Stimulated activated CD8-positive, alpha-beta memory T cell treated with anti-CD3 and anti-CD28 coated beads, Interleukin-2, amount 100 ng/mL, for 1 hour (primary cell): ENCODE measurements around the gene HTRA1.

ENCODE experiments used
- DNase-seq, 2 donors: peaks; one replicate each; pipeline ENCODE4 v3.0.0-alpha.2; 2020; ENCODE audit warnings: low read depth in 2 of 2

Gene HTRA1

GRCh38 chr10:122454603-122455080, 6.7 kb upstream of the HTRA1 start, which contains the start of gene ARMS2:
Gene ARMS2, plus strand, starts transcription at chr10:122454653. Its CDS starts 75 bp downstream, at chr10:122454728.
- no peak for DNase-seq

GRCh38 chr10:122455376-122456079, 5.8 kb upstream of the HTRA1 start:
- DNase-seq: no peak

GRCh38 chr10:122457934-122458333, 3.4 kb upstream of the HTRA1 start:
- no peak for DNase-seq

- DNase-seq: no peak
These were observed 2.7 kb upstream of the HTRA1 start for GRCh38 chr10:122458693-122459092.

GRCh38 chr10:122459561-122460273, 1.6 kb upstream of the HTRA1 start:
- DNase-seq: no peak

- DNase-seq: no peak
These were observed 461 bp upstream of the HTRA1 start for GRCh38 chr10:122460891-122461293.

- no peak for DNase-seq
These were observed 578 bp downstream of the HTRA1 start for GRCh38 chr10:122461729-122462532.

GRCh38 chr10:122462533-122463465, 1.4 kb downstream of the HTRA1 start:
- DNase-seq: no peak

- no peak for DNase-seq
These were observed 2.3 kb downstream of the HTRA1 start for GRCh38 chr10:122463466-122464249.

- DNase-seq: no peak
These were observed 2.8 kb downstream of the HTRA1 start for GRCh38 chr10:122464250-122464510.

GRCh38 chr10:122464586-122464985, 3.2 kb downstream of the HTRA1 start:
- DNase-seq: no peak

- no peak for DNase-seq
These were observed 4.2 kb downstream of the HTRA1 start for GRCh38 chr10:122465401-122466040.

- no peak for DNase-seq
These were observed 5.6 kb downstream of the HTRA1 start for GRCh38 chr10:122466951-122467381.

- no peak for DNase-seq
These were observed 6.3 kb downstream of the HTRA1 start for GRCh38 chr10:122467701-122468100.

GRCh38 chr10:122468307-122468925, 7.1 kb downstream of the HTRA1 start:
- no peak for DNase-seq

- no peak for DNase-seq
These were observed 7.8 kb downstream of the HTRA1 start for GRCh38 chr10:122468926-122469781.

GRCh38 chr10:122469848-122470247, 8.5 kb downstream of the HTRA1 start:
- DNase-seq: no peak

- no peak for DNase-seq
These were observed 10.3 kb downstream of the HTRA1 start for GRCh38 chr10:122471531-122472177.
